Body of pancreas (tissue), 4 donors: ENCODE results near the gene ENDOU.

Source experiments
- POLR2A ChIP-seq, 3 donors: fragments of 450-650 bp; IDR thresholded peaks; one replicate each; pipeline ENCODE4 v1.6.1; 2016; ENCODE audit warnings: antibody characterized with exemption in 3 of 3, mild to moderate bottlenecking in 2 of 3
- TF ChIP-seq, protein P1 (sequence below), 7 experiments: fragments of 450-650 bp in 4 of 7; fragments of 200-600 bp in 3 of 7; sonication (generic) in 3 of 7; IDR thresholded peaks; one replicate each; pipeline ENCODE4 v1.5.1; 2016 to 2019; ENCODE audit warnings: antibody characterized with exemption in 7 of 7

DNA sequence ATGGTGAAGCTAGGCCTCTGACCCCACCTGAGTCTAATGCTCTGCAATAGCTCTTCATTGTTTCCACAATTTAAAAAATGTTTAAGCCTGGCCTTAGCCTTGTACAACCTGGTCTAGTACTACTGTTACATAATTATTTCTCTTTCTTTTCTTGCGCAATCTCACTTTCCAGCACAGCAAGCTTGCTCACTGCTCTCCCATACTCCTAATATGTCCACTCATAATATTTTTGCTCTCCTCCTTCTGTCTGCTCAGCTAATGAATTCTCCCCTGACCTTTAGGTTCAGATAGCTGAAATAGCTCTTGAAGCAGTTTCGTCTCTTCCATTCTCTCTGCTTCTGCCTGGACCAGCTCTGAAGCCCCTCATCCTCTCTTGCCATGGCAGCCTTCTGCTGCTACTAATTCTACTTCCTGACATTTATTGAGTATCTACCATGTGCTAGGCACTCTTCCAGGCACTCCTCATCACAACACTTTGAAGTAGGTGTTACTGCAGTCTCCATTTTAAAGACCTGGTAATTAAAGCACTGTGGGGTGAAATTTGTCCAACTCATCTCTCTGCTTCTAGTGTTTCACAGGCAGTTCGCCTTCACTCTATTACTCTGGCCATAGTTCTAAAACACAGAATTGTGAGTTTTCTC is 44.9 kb upstream of the ENDOU start:
- TF ChIP-seq POLR2A (IDR thresholded peaks at IDR 0.05) = no peak
- TF ChIP-seq, protein P1, sequence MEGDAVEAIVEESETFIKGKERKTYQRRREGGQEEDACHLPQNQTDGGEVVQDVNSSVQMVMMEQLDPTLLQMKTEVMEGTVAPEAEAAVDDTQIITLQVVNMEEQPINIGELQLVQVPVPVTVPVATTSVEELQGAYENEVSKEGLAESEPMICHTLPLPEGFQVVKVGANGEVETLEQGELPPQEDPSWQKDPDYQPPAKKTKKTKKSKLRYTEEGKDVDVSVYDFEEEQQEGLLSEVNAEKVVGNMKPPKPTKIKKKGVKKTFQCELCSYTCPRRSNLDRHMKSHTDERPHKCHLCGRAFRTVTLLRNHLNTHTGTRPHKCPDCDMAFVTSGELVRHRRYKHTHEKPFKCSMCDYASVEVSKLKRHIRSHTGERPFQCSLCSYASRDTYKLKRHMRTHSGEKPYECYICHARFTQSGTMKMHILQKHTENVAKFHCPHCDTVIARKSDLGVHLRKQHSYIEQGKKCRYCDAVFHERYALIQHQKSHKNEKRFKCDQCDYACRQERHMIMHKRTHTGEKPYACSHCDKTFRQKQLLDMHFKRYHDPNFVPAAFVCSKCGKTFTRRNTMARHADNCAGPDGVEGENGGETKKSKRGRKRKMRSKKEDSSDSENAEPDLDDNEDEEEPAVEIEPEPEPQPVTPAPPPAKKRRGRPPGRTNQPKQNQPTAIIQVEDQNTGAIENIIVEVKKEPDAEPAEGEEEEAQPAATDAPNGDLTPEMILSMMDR (IDR thresholded peaks at IDR 0.05) = no peak
